SU-DHL-6 (cell line): ENCODE measurements around the gene MAP4K3.

ENCODE experiments used
- H2AFZ ChIP-seq: fragments of 200-600 bp; sonication (generic); 2 replicates; pipeline ENCODE4 v1.6.1; 2014; ENCODE audit warnings: low read depth, mild to moderate bottlenecking, moderate library complexity, mixed read lengths, antibody characterized with exemption, low read length; ENCODE audit not compliant: severe bottlenecking
- H3F3A ChIP-seq: fragments of 200-600 bp; shearing (Covaris generic); 2 replicates; pipeline ENCODE4 v1.6.0; 2016; ENCODE audit warnings: antibody characterized with exemption, mild to moderate bottlenecking; ENCODE audit not compliant: insufficient read depth
- H3K27ac ChIP-seq: fragments of 200-600 bp; sonication (generic); 2 replicates; pipeline ENCODE4 v1.5.1; 2016; ENCODE audit warnings: low read depth, mild to moderate bottlenecking, low read length, moderate library complexity, mixed read lengths
- H3K27me3 ChIP-seq: fragments of 200-600 bp; sonication (generic), shearing (Covaris generic); 2 replicates; pipeline ENCODE4 v1.6.0; 2014; ENCODE audit warnings: mild to moderate bottlenecking, low read length
- H3K36me3 ChIP-seq: fragments of 200-600 bp; sonication (generic); 2 replicates; pipeline ENCODE4 v1.6.1; 2014; ENCODE audit warnings: mild to moderate bottlenecking, low read length, mixed read lengths
- H3K4me2 ChIP-seq: fragments of 300-600, 200-600 bp; shearing (Covaris generic), sonication (generic); 2 replicates; pipeline ENCODE4 v1.6.0; 2014; ENCODE audit warnings: low read length, low read depth, mild to moderate bottlenecking; ENCODE audit not compliant: poor library complexity, severe bottlenecking
- H3K4me3 ChIP-seq: fragments of 200-600 bp; sonication (generic); 2 replicates; pipeline ENCODE4 v1.5.1; 2014; ENCODE audit warnings: antibody characterized with exemption, low read length, mild to moderate bottlenecking, mixed read lengths; ENCODE audit not compliant: insufficient read depth, poor library complexity, severe bottlenecking
- H3K79me2 ChIP-seq: fragments of 200-600 bp; sonication (generic); 2 replicates; pipeline ENCODE4 v1.6.1; 2014; ENCODE audit warnings: mild to moderate bottlenecking, low read length, moderate library complexity; ENCODE audit not compliant: insufficient read depth
- H3K9ac ChIP-seq: fragments of 200-600 bp; sonication (generic); 2 replicates; pipeline ENCODE4 v1.7.0; 2014; ENCODE audit warnings: mild to moderate bottlenecking, low read length
- H3K9me2 ChIP-seq: fragments of 200-600 bp; sonication (generic); replicated peaks from 2 replicates; pipeline ENCODE4 v1.6.1; 2014; ENCODE audit warnings: low read length; ENCODE audit not compliant: insufficient read depth
- H3K9me3 ChIP-seq: fragments of 200-600 bp; sonication (generic); 2 replicates; pipeline ENCODE4 v1.6.1; 2014; ENCODE audit warnings: low read length, mixed read lengths; ENCODE audit not compliant: insufficient read depth
- H4K20me1 ChIP-seq: fragments of 200-600 bp; sonication (generic); 2 replicates; pipeline ENCODE4 v1.6.1; 2014; ENCODE audit warnings: low read depth, mild to moderate bottlenecking, antibody characterized with exemption, low read length, moderate library complexity, mixed read lengths
- CTCF ChIP-seq: fragments of 200-600 bp; sonication (generic); IDR thresholded peaks from one replicate; pipeline ENCODE4 v1.5.1; 2017; ENCODE audit warnings: antibody characterized with exemption, mild to moderate bottlenecking, low read length, moderate library complexity; ENCODE audit not compliant: insufficient read depth, poor library complexity, severe bottlenecking
- EZH2phosphoT487 ChIP-seq: fragments of 200-600 bp; sonication (generic), shearing (Covaris generic); conservative IDR thresholded peaks from 2 replicates; pipeline ENCODE4 v1.6.1; 2018; ENCODE audit warnings: mild to moderate bottlenecking, antibody characterized with exemption, low read length, moderate library complexity, mixed read lengths

The MAP4K3 gene

DNA sequence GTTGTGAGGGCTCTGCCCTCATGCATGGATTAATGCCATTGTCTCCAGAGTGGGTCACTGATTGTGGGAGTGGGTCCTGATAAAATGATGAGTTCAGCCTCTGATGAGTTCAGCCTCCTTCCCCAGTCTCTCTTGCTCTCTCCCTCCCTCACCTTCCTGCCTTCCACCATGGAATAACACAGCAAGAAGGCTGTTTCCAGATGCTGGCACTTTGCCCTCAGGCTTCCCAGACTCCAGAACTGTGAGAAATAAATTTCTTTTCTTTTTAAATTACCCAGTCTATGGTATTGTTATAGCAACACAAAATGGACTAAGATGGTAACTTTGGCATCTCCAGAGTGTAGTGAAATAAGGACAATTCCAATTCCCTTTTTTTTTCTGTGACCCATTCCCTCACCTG is 47.1 kb upstream of the MAP4K3 start:
- no peaks in the 10 kb centered on the region for H3K79me2 ChIP-seq
- no peaks in the 10 kb centered on the region for H4K20me1 ChIP-seq
- no peak overlapping the region for H3K27ac ChIP-seq
- H3K9me3 ChIP-seq: no peaks in the 10 kb centered on the region
- no peaks in the 10 kb centered on the region for H3K36me3 ChIP-seq
- no peak overlapping the region for H2AFZ ChIP-seq
- H3F3A ChIP-seq: no peaks in the 10 kb centered on the region
- no peaks in the 10 kb centered on the region for H3K27me3 ChIP-seq
- H3K4me3 ChIP-seq: no peak overlapping the region
- no peaks in the 10 kb centered on the region for H3K9me2 ChIP-seq
- TF ChIP-seq CTCF: no peak
- no peak for TF ChIP-seq EZH2phosphoT487
- no peak overlapping the region for H3K9ac ChIP-seq
- no peak overlapping the region for H3K4me2 ChIP-seq

DNA sequence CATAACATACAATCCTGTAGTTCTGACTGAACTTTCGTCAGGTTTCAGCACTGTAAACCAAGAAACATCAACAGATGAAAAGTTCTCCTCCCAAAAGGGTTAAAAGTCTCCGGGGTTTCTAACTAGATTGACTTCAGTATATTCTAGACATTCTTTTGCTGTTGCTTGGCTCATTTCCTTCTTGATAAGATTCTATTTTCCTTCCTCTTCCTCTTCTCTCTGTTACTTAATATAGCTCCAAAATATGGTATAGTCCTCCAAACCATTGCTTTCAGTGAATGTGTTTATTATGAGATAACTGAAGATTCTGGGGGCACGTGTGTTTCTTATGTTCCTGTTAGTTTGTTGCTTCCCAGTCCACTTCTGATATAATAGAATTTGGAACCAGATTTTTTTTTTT is 46.4 kb upstream of the MAP4K3 start:
- H3K27ac ChIP-seq: no peak overlapping the region
- no peaks in the 10 kb centered on the region for H3K9me2 ChIP-seq
- H3K9ac ChIP-seq: no peak overlapping the region
- no peaks in the 10 kb centered on the region for H3F3A ChIP-seq
- H3K4me2 ChIP-seq: no peak overlapping the region
- no peaks in the 10 kb centered on the region for H3K36me3 ChIP-seq
- no peak overlapping the region for H2AFZ ChIP-seq
- no peaks in the 10 kb centered on the region for H3K27me3 ChIP-seq
- TF ChIP-seq CTCF (no peak), EZH2phosphoT487 (no peak)
- no peaks in the 10 kb centered on the region for H3K9me3 ChIP-seq
- no peak overlapping the region for H3K4me3 ChIP-seq
- no peaks in the 10 kb centered on the region for H4K20me1 ChIP-seq
- H3K79me2 ChIP-seq: no peaks in the 10 kb centered on the region

- Histone ChIP-seq H3K9me3 (no peaks in the 10 kb centered on the region), H3F3A (no peaks in the 10 kb centered on the region), H3K27me3 (no peaks in the 10 kb centered on the region), H3K36me3 (no peaks in the 10 kb centered on the region), H3K4me2 (no peak overlapping the region), H3K27ac (no peak overlapping the region), H4K20me1 (no peaks in the 10 kb centered on the region), H3K9ac (no peak overlapping the region), H3K9me2 (no peaks in the 10 kb centered on the region), H3K4me3 (no peak overlapping the region), H2AFZ (no peak overlapping the region), H3K79me2 (no peaks in the 10 kb centered on the region)
- no peak for TF ChIP-seq CTCF
- TF ChIP-seq EZH2phosphoT487: no peak
Measured at GRCh38 chr2:39481611-39482010, 44.5 kb upstream of the MAP4K3 start.

GRCh38 chr2:39479696-39480095 is 42.6 kb upstream of the MAP4K3 start:
- no peak overlapping the region for H3K27ac ChIP-seq
- H3K4me3 ChIP-seq: no peak overlapping the region
- no peaks in the 10 kb centered on the region for H3K36me3 ChIP-seq
- H3F3A ChIP-seq: no peaks in the 10 kb centered on the region
- no peaks in the 10 kb centered on the region for H3K9me2 ChIP-seq
- H3K79me2 ChIP-seq: no peaks in the 10 kb centered on the region
- H3K9ac ChIP-seq: no peak overlapping the region
- H4K20me1 ChIP-seq: no peaks in the 10 kb centered on the region
- H3K4me2 ChIP-seq: no peak overlapping the region
- no peaks in the 10 kb centered on the region for H3K9me3 ChIP-seq
- TF ChIP-seq CTCF: no peak
- TF ChIP-seq EZH2phosphoT487: no peak
- no peak overlapping the region for H2AFZ ChIP-seq
- no peaks in the 10 kb centered on the region for H3K27me3 ChIP-seq
